Mononuclear cell (primary cell): ENCODE data around the gene GATAD2B. TPM values are rescaled to one million over a fixed set of nuclear protein-coding genes. Genes with fewer than 3 reads are reported as not detected.

Source experiments
- H3K27me3 ChIP-seq: 2 replicates; pipeline ENCODE4 v1.6.0; 2011; ENCODE audit warnings: low read length, control low read depth; ENCODE audit not compliant: insufficient read depth
- H3K4me1 ChIP-seq: 2 replicates; pipeline ENCODE4 v1.5.1; 2011; ENCODE audit warnings: mild to moderate bottlenecking, low read length, control low read depth; ENCODE audit not compliant: insufficient read depth
- H3K4me3 ChIP-seq: 2 replicates; pipeline ENCODE4 v1.5.1; 2011; ENCODE audit warnings: mild to moderate bottlenecking, low read length, moderate library complexity
- H3K9me3 ChIP-seq: 2 replicates; pipeline ENCODE4 v1.5.1; 2011; ENCODE audit warnings: low read depth, mild to moderate bottlenecking, control low read depth, low read length
- total RNA-seq: library from RNA; depleted of rRNA; stranded (reverse); fragments of >200 nt; gene quantifications from one replicate; pipeline ENCODE4 v1.2.3, GENCODE V29; 2012

The GATAD2B gene
- total RNA-seq, 1 donor = 15.5 TPM

GRCh38 chr1:153816283-153816889 is 106.4 kb downstream of the GATAD2B start:
- H3K27me3 ChIP-seq = no peaks in the 10 kb centered on the region
- no peaks in the 10 kb centered on the region for H3K4me1 ChIP-seq
- H3K4me3 ChIP-seq = no peak overlapping the region
- no peaks in the 10 kb centered on the region for H3K9me3 ChIP-seq

- H3K9me3 ChIP-seq = no peaks in the 10 kb centered on the region
- peaks cover 52% of the 10 kb centered on the region for H3K4me1 ChIP-seq
- no peak overlapping the region for H3K4me3 ChIP-seq
- H3K27me3 ChIP-seq = no peaks in the 10 kb centered on the region
Measured at GRCh38 chr1:153805886-153806719, 116.7 kb downstream of the GATAD2B start.

- H3K4me1 ChIP-seq = peaks cover 52% of the 10 kb centered on the region
- H3K4me3 ChIP-seq = no peak overlapping the region
- no peaks in the 10 kb centered on the region for H3K9me3 ChIP-seq
- no peaks in the 10 kb centered on the region for H3K27me3 ChIP-seq
Measured at GRCh38 chr1:153805042-153805745, 117.6 kb downstream of the GATAD2B start.

DNA sequence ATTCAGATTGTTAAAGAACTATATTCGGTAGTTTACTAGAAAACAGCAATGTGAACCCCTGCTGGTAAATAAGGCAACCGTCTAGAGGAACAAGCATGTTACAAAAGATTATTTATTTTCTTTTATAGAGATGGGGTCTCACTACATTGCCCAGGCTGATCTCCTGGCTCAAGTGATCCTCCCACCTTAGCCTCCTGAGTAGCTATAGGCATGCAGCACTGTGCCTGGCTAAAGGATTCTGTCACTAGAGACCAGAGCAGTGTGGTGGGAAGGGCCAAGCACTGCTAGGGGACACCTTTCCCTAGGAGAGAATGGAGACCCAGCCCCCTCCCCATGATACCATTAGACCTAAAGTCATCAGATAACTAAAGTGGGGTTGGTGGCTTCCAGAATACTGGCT is 118.7 kb downstream of the GATAD2B start:
- no peak overlapping the region for H3K4me3 ChIP-seq
- peaks cover 52% of the 10 kb centered on the region for H3K4me1 ChIP-seq

DNA sequence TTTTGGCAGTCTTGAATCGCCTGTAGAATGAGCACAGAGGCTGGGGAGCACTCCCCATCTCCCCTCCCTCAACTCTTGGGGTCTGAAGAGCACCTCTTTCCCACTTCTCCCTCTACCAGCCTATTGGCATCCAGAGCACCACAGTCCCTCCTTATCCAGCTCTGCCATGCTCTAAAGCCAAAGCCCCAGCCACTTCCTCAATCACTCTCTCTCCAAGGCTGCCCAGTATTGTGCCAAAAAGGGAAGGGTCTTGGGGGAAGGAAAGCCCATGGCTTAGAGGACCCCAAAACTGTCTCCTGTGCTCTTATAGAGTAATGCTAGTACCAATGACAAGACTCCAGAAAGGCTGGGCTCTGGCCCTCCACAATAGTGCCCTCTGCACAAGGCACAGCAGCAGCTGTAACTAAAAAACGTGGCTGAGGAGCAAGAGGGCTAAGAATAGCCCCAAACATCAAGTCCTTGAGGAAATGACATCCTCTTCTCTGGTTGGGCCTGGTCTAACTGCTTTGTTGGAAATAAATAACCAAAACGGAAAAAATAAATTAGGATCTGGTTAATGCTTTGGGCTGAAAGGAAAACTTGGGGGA is 119.2 kb downstream of the GATAD2B start:
- Histone ChIP-seq H3K27me3 (no peaks in the 10 kb centered on the region), H3K4me1 (peaks cover 52% of the 10 kb centered on the region), H3K4me3 (no peak overlapping the region), H3K9me3 (no peaks in the 10 kb centered on the region)

More for the DNA sequence above, 118.7 kb downstream of the GATAD2B start:
- no peaks in the 10 kb centered on the region for H3K27me3 ChIP-seq
- H3K9me3 ChIP-seq = no peaks in the 10 kb centered on the region

- peaks cover 52% of the 10 kb centered on the region for H3K4me1 ChIP-seq
- H3K27me3 ChIP-seq = no peaks in the 10 kb centered on the region
- no peaks in the 10 kb centered on the region for H3K9me3 ChIP-seq
Measured at GRCh38 chr1:153801786-153802697, 120.7 kb downstream of the GATAD2B start.

GRCh38 chr1:153801028-153801625 is 121.6 kb downstream of the GATAD2B start:
- Histone ChIP-seq H3K27me3 (no peaks in the 10 kb centered on the region), H3K4me1 (peaks cover 52% of the 10 kb centered on the region), H3K9me3 (no peaks in the 10 kb centered on the region), H3K4me3 (no peak overlapping the region)

More at GRCh38 chr1:153801786-153802697, 120.7 kb downstream of the GATAD2B start:
- H3K4me3 ChIP-seq = no peak overlapping the region

DNA sequence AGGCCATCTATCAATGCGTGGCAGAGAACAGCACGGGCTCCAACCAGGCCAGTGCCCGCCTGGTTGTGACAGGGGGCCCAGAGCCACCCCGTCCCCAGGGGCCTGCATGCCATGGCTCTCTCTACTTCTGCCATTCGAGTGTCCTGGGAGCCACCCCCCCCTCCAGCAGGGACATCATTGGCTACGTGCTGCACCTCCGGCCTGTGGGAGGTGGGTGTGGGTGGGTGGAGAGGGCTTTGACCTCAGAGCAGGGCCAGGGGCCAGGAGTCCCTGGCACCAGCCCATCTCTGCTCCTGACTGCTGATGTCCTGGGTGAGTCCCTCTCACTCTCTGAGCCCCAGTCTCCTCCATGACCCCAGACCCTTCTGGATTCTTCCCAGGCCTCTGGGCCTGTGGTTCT is 122.3 kb downstream of the GATAD2B start:
- Histone ChIP-seq H3K9me3 (no peaks in the 10 kb centered on the region), H3K4me3 (no peak overlapping the region), H3K4me1 (peaks cover 52% of the 10 kb centered on the region), H3K27me3 (no peaks in the 10 kb centered on the region)

- peaks cover 51% of the 10 kb centered on the region for H3K4me1 ChIP-seq
- no peak overlapping the region for H3K4me3 ChIP-seq
- H3K27me3 ChIP-seq = no peaks in the 10 kb centered on the region
- H3K9me3 ChIP-seq = no peaks in the 10 kb centered on the region
Measured at GRCh38 chr1:153799566-153800465, 123.0 kb downstream of the GATAD2B start.

DNA sequence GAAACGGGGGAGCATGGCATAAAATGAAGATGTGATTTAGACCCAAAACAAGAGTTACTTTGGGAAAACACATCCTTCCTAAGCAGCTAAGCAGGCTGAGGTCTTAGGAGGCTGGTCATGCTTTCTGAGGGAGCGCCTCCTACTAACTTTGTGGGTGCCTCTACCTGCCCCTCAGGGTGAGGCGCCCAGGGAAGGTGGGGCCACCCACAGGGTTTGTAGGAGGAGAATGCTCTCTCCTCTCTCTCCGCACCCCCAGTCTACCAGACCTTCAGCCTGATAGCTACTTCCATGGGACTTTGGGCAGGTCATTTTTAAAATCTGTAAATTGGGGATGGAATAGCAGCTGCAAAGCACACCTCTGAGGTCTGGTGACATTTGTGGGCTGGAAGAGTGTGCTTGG is 123.8 kb downstream of the GATAD2B start:
- H3K9me3 ChIP-seq = no peaks in the 10 kb centered on the region
- no peaks in the 10 kb centered on the region for H3K27me3 ChIP-seq
- no peak overlapping the region for H3K4me3 ChIP-seq
- H3K4me1 ChIP-seq = peaks cover 43% of the 10 kb centered on the region

DNA sequence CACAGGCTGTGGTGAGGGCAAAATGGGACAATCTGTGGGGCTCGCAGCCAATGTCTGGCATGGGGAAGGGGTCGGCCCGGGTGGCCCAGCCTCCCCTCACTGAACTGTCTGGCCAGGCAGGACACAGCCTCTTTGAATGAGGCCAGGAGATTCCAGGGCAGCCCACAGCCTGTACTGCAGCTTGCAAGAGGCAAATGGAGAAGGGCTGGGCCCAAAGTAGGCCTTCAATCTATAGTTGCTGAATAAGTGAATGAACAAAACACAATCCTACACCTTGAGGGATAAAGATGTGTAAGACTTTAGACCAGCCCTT is 124.3 kb downstream of the GATAD2B start:
- Histone ChIP-seq H3K4me3 (no peak overlapping the region), H3K4me1 (peaks cover 38% of the 10 kb centered on the region), H3K9me3 (no peaks in the 10 kb centered on the region), H3K27me3 (no peaks in the 10 kb centered on the region)

DNA sequence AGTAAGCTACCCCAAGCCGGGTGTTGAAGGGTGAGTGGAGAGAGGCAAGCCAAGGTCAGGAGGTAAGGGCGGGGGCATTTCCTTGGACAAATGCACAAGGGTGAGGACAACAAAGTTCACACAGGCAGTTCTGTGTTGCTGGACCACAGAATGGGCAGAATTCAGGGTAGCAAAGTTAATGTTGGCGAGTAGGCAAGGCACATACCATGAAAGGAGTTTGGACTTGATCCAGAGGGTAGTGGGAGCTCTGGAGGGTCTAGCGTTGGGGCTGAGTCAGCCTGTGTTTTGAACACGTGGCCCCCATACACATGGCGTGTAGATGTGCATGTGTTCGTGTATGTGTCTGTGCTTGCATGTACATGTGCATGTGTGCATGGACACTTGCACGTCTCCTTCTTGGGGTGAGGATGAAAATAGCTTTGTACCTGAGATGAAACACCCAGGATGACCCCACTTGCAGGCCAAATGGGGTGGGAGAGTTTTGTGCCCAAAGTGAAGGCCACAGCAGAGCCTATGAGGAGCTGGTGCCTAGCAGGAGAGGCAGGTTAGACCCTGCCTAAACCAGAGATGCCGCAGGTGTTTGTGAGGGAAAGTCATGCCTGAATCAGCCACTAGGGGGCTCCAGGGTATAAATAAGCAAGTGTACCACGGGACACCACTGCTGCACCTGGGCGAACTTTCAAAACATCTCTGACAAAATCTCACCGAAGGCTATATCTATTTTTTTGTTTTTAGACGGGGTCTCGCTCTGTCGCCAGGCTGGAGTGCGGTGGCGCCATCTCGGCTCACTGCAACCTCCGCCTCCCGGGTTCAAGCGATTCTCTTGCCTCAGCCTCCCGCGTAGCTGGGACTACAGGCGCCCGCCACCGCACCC is 125.7 kb downstream of the GATAD2B start:
- H3K9me3 ChIP-seq = no peaks in the 10 kb centered on the region
- H3K27me3 ChIP-seq = no peaks in the 10 kb centered on the region
- no peak overlapping the region for H3K4me3 ChIP-seq
- H3K4me1 ChIP-seq = peaks cover 32% of the 10 kb centered on the region
